ENCODE results near the gene EFHC2.
"Not testable (repeated sequence)": the region's sequence is repeated elsewhere in the genome, so short reads cannot be mapped to it uniquely, and the experiment has no call there.

Gene EFHC2

GRCh38 chrX:44290718-44291117 lies 52.8 kb downstream of the EFHC2 start:
- DNase-seq, result no peak

DNA sequence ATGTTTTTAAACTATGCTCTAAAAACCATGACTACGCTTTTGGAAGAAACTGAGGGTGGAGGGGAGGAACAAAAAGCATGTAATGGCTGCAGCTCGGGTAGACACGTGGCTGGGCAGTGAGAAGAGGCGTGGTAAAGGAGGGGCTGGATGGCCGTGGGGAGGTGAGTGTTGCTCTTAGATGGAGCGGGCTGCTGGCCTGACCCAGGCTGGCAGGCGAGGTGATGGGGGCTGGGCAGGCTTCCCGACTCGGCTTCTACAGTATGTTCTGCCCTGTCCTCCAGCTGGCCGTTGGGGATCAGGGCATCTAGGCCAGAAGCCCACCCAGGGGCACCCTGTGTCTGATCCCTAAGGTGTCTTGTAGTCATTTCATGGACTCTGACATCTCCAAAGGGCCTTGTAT lies 60.7 kb downstream of the EFHC2 start:
- DNase-seq, result no peak

- DNase-seq, result no peak
Observed at GRCh38 chrX:44280116-44280515, 63.4 kb downstream of the EFHC2 start.

DNA sequence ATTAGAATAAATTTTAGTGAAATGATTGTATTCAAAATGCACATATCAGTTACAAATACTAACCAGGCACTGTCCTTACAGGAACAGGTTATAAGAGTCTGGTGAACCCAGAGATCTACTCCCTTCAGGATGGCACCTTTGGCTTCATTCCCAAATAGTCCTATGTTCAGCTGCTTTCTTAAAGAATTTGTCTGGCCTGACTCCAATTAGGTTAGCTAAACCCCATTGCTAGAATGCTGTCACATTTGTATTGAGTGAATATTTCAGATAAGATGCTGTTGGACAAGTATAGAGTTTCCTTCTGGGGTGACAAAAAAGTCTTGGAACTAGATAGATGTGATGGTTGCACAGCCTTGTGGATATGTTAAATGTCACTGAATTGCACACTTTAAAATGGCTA lies 69.4 kb downstream of the EFHC2 start:
- DNase-seq, result no peak

DNA sequence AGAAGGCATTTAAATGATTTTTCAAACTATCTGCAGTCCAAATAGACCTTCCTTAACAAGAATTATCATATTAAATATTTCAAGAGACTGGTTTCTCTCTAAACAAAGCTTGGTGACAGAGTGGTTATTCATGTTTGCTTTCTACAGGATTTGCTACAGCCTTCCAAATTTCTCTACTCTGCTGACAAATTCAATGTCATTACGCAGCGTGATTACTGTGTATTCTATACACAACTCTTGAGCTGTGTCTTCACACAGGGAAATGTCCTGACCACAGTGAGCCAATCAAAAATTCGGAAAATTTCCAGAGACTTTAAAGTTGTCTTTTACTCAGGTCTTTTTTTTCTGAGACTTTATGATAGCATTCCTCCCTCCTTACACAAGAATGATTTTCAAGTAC lies 75.6 kb downstream of the EFHC2 start:
- no peak for DNase-seq

DNA sequence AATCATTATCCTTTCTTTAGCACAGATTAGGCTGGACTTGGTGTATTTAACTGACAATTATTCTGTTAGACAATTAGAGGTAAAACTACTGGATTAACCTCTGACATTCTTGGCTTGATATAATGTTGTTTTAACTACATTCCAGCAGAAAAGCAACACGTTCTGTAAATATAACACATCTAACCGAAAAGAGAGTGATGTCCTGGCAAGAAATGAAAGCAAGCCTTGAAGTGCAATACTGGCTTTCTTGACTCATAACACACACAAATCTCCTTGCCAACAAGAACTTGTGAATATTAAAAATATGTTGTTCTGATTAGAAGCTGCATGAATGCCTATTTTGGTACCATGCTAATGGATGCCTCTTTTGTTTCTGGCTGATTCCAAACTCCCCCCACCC lies 76.4 kb downstream of the EFHC2 start:
- DNase-seq, result no peak

DNA sequence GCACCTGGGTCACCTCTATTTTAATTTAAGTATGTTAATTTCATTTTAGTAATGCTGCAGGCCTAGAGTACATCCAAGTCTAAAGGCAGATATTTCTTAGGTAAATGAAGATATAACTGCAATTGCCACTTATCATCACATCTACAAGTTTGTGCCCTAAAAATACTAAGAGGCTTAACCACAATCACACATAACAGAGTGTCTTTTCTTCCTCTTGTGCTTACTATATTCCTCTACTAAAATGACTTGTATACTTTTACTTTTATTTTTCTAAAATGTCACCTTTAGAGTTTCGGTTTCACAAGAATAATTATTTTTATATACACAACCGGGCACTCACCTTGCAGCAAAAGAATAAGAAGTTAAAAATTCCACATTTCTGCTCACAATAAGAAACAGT lies 77.9 kb downstream of the EFHC2 start:
- DNase-seq, result no peak

DNA sequence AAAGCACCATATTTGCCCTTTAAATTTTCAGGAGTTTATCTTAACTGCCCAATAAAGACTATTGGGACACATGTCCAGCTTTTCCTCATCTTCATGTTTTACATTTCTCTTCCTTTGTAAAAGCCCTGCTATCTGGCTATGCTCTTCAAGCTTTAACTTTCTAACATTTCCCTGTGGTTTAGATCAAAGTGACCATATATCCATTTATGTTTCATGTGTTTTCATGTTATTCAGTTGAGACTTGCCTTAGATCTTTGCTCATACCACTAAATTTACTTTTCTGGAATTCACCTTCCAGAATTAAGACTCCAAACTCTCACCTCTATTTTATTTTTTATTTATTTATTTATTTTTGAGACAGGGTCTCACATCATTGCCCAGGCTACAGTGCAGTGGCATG lies 78.5 kb downstream of the EFHC2 start:
- no peak for DNase-seq

- DNase-seq, result no peak
Observed at GRCh38 chrX:44261286-44261685, 82.2 kb downstream of the EFHC2 start.

DNA sequence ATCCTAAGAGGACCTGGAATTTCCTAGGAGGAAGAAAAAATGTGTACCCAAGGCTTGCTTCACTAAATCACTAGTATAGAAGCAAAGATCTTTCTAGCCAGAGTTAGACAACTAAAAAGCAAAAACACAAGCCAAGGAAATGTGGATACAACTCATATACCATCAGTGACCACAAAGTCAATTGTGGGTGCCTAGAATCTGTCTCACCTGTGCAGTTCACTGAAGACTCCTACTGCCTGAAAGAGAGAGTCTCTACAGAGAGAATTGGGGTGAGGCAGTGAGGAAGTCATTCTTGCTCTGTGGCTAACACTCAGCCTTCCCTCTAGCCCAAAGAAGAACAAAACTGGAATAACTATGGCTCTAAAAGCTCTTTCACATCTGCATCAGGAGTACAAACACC lies 82.9 kb downstream of the EFHC2 start:
- DNase-seq, result no peak

DNA sequence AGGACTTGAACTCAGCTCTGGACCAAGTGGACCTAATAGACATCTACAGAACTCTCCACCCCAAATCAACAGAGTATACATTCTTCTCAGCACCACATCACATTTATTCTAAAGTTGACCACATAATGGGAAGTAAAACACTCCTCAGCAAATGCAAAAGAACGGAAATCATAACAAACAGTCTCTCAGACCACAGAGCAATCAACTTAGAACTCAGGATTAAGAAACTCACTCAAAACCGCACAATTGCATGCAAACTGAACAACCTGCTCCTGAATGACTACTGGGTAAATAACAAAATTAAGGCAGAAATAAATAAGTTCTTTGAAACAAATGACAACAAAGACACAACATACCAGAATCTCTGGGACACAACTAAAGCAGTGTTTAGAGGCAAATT lies 87.7 kb downstream of the EFHC2 start:
- not testable (repeated sequence) for DNase-seq

- no peak for DNase-seq
Observed at GRCh38 chrX:44253575-44253942, 89.9 kb downstream of the EFHC2 start.

DNA sequence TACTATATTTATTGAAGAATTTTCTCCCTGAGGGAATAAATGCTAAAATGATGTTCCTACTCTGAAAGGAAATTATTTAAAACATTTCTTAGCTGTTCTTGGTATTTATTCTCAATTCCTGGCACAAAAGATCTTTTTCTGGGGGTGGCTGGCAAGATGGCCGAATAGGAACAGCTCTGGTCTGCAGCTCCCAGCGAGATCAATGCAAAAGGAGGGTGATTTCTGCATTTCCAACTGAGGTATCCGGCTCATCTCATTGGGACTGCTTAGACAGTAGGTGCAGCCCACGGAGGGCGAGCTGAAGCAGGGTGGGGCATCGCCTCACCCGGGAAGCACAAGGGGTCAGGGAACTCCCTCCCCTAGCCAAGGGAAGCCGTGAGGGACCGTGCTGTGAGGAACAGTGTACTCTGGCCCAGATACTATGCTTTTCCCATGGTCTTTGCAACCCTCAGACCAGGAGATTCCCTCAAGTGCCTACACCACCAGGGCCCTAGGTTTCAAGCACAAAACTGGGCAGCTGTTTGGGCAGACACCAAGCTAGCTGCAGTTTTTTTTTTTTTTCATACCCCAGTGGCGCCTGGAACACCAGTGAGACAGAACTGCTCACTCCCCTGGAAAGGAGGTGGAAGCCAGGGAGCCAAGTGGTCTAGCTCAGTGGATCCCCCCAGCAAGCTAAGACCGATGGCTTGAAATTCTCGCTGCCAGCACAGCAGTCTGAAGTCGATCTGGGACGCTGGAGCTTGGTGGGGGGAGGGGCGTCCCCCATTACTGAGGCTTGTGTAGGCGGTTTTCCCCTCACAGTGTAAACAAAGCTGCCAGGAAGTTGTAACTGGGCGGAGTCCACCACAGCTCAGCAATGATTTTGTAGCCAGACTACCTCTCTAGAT lies 90.5 kb downstream of the EFHC2 start:
- not testable (repeated sequence) for DNase-seq

DNA sequence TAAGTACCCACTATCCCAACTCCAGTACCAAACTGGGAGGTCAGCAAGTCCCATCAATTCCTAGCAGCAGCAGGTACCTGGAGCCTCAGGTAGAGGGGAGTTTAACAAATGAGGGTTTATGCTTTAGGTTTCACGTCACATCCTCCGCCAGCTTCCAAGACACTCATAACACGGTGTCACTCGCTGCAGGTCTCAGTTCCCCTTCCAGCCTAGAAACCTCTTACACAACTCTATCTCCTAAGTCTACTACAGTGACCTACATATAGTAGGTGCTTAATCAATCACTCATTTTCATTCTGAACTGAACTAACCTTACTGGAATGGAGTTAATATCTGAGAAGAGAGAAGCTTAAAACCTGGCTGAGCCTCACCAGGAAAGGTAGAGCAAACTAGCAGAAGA lies 96.0 kb downstream of the EFHC2 start:
- DNase-seq, result no peak

GRCh38 chrX:44246826-44247225 lies 96.6 kb downstream of the EFHC2 start:
- no peak for DNase-seq

GRCh38 chrX:44245733-44246132 lies 97.7 kb downstream of the EFHC2 start:
- DNase-seq, result no peak

DNA sequence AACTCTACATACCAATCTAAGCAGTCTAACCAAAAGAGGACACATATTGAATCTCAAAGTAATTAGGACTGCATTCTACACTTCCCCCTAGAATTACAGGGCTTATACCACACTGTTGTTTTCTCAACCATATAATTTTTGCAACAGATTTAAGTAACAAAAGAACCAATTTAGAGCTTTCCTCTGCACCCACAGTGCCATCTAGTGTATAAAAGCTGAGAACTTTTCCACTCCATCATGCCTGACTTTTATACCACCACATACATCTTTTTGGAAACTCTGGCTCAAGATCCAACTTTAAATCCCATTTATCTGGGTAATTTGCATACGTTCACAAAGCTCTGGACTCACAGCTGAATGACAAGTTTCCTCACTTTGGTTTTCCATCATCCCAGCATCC lies 99.5 kb downstream of the EFHC2 start:
- DNase-seq, result no peak

- no peak for DNase-seq
Observed at GRCh38 chrX:44241546-44241945, 101.9 kb downstream of the EFHC2 start.

DNA sequence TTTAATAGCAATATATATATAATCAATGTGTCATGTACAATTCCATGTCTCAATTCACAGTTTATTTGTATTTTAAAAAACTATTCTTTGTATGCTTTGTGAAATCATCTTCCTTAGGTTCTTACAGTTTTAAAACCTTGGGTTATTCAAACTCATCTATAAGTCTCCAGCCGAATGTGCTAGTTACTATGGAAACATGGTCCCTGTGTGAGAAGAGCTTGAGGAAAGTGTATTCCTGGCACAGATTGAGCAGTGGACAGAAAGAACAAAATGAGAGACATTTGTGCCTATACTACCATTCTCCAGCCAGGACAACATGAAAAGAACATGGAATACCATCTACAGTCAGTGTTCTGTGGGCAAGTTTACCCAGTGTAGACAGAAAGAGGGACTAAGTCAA lies 103.4 kb downstream of the EFHC2 start:
- DNase-seq, result no peak

GRCh38 chrX:44239036-44239435 lies 104.4 kb downstream of the EFHC2 start:
- no peak for DNase-seq

- DNase-seq, result no peak
Observed at GRCh38 chrX:44235534-44235933, 107.9 kb downstream of the EFHC2 start.

- DNase-seq, result no peak
Observed at GRCh38 chrX:44234541-44234940, 108.9 kb downstream of the EFHC2 start.

GRCh38 chrX:44234116-44234515 lies 109.4 kb downstream of the EFHC2 start:
- no peak for DNase-seq

- no peak for DNase-seq
Observed at GRCh38 chrX:44232081-44232480, 111.4 kb downstream of the EFHC2 start.

GRCh38 chrX:44228621-44229020 lies 114.9 kb downstream of the EFHC2 start:
- no peak for DNase-seq
